ENCODE results near the gene CD81.

- TF ChIP-seq NR2C2 (CRISPR knock-in tag; IDR thresholded peaks at IDR 0.05) (no peak), NR2C2 (tag; IDR thresholded peaks at IDR 0.05) (no peak), NFIC (IDR thresholded peaks at IDR 0.05) (no peak), CTCF (IDR thresholded peaks at IDR 0.05 in 2 of 3, conservative IDR thresholded peaks at IDR 0.05 in 1 of 3; ENCODE audit: insufficient read depth in 2 of 3, low read depth in 1 of 3, low read length in 3 of 3) (no peak), ZFX (CRISPR knock-in tag; IDR thresholded peaks at IDR 0.05) (no peak), NR1H2 (CRISPR knock-in tag; IDR thresholded peaks at IDR 0.05) (no peak), CSDE1 (IDR thresholded peaks at IDR 0.05) (no peak), FOSL1 (tag; conservative IDR thresholded peaks at IDR 0.05) (no peak), KAT8 (IDR thresholded peaks at IDR 0.05; ENCODE audit: low read depth) (no peak)
These were observed 16.2 kb downstream of the CD81 start for GRCh38 chr11:2393111-2393868.
